GM12891 (cell line): ENCODE results near the gene MAEA.

Source experiments
- POLR2A ChIP-seq: IDR thresholded peaks from 2 replicates; pipeline ENCODE4 v1.6.1; 2011; ENCODE audit warnings: low read depth, low read length, control low read depth
- POLR2AphosphoS5 ChIP-seq: IDR thresholded peaks from 2 replicates; pipeline ENCODE4 v1.6.1; 2011; ENCODE audit warnings: low read depth, low read length, control low read depth
- TAF1 ChIP-seq: IDR thresholded peaks from 2 replicates; pipeline ENCODE4 v1.6.1; 2011; ENCODE audit warnings: low read depth, low read length, control low read depth

GRCh38 chr4:1373892-1374705 lies 84.4 kb downstream of the MAEA start:
- no peak for TF ChIP-seq POLR2A
- TF ChIP-seq POLR2AphosphoS5 = no peak
- no peak for TF ChIP-seq TAF1
